UCSD-AML1 (cell line): ENCODE measurements around the gene KRTAP5-7.
"Not testable (repeated sequence)": the region's sequence is repeated elsewhere in the genome, so short reads cannot be mapped to it uniquely, and the experiment has no call there.

Experiments
- DNase-seq: peaks from one replicate; lab custom pipeline; 2025; ENCODE audit not compliant: unreplicated experiment; lab: John Stamatoyannopoulos, UW

KRTAP5-7 gene, protein sequence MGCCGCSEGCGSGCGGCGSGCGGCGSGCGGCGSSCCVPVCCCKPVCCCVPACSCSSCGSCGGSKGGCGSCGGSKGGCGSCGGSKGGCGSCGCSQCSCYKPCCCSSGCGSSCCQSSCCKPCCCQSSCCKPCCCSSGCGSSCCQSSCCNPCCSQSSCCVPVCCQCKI

DNA sequence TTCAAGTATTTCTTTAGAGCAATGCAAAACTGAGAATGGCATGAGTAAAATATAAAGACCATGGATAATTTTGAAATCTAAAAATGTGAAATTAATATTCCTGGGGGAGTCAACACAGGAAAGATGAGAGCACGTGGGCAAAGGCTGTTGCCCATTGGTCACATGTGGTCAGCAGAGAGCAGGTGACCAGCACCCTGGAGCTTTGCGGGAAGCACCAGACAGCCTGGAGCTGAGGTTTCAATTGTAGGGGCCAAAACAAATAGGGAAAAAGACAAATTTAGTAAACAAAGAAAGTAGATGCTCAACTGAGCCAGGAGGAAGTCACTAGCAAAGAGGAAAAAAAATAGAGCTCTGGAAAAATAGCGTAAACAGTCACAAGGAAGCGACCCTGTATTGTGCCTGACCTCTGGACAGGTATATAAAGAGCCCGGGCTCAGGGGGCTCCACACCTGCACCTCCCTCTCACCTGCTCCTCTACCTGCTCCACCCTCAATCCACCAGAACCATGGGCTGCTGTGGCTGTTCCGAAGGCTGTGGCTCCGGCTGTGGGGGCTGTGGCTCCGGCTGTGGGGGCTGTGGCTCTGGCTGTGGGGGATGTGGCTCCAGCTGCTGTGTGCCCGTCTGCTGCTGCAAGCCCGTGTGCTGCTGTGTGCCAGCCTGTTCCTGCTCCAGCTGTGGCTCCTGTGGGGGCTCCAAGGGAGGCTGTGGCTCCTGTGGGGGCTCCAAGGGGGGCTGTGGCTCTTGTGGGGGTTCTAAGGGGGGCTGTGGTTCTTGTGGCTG, at the start of gene KRTAP5-7:
KRTAP5-7 (plus strand) TSS at position 472 of the 780 bp plus-strand sequence; CDS start at position 506, 34 bp downstream.
- DNase-seq: not testable (repeated sequence)

DNA sequence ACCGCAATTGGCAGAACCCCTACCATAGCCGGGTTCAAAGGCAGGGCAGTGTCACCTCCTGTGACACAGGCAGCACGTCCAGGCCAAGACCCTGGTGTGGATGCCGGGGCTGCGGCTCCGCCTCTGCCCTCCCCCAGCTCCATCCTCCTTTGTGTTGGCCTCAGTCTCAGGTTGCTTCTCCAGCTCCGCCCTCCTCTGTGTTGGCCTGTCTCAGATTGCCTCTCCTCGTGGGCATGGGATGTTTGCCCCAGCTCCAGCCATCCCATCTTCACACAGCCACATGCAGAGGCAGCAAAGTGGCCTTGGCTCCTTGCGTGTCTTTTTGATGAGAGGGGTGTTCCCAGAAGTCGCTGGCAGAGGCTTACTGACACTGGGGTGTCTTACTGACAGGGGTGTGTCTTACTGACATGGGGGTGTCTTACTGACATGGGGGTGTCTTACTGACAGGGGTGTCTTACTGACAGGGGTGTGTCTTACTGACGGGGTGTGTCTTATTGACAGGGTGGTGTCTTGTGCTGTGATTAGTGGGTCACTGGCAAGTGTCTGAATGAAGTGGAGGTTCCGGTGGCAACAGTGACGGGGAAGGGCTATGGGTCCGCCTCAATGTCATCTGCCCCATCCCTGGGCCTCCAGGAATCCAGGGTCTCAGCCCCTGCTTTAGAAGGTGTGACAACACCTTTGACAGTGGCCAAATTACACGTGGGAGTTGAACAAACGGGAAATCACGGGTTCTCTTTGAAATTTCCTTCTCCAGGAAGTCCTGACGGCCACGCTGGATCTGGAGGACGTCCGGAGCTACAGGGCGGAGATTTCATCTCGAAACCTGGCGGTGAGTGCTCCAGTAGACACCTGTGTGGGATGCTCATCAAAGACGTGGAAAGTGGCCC, 49.2 kb upstream of the KRTAP5-7 start:
- no peak for DNase-seq

DNA sequence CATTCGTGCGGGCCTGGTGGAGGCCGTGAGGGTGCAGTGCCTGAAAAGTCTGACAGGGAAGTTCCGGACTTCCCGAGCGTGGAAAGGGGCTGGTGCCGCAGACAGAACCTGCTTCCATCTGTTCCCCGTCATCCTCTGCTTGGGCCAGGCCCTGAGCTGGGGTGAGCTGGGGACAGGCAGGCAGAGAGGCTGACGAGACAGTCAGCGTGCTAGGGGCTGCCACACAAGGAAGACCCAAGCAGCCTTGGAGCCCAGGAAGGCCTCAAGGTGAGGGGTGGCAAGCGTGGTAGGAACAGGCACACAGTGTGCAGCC, 48.6 kb upstream of the KRTAP5-7 start:
- no peak for DNase-seq

DNA sequence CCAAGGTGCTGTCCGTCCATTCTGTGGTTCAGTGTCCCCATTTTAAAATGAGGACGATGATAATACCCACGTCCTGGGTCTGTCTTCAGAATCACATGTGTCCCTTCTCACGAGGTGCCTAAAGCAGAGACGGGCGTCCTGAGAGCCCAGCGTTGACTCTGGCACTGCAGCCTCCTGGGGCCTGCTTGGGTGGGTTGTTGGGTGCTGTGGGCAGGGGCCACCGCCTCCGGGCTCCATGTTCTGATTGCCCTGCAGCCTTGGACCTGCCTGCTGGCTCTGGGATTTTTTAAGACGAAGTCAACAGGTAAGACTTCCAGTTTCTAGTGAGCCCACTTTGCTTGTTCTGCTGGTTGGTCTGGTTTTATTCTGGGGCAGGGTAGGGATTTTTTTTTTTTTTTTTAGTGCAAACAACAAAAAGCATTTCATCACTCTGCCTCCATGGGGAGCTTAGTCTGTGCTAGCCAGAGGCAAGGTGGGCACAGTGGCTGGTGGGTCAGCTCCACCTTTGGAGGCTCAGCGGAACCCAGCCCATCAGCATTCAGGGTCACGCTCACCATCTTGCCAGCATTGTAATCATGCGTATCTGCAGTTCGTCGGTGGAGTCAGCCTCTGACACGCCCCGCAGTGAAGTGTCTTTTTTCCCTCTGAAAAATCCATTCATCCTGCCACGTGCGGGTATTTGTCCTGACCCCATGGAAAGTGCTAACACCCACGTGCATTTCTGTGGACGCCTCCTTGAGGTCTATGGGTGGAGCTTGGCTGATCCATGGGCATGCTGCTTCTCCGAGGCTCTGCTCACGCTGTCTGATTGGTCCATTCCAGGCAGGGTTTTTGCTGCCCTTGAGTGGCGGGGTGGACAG, 45.7 kb upstream of the KRTAP5-7 start:
- no peak for DNase-seq

DNA sequence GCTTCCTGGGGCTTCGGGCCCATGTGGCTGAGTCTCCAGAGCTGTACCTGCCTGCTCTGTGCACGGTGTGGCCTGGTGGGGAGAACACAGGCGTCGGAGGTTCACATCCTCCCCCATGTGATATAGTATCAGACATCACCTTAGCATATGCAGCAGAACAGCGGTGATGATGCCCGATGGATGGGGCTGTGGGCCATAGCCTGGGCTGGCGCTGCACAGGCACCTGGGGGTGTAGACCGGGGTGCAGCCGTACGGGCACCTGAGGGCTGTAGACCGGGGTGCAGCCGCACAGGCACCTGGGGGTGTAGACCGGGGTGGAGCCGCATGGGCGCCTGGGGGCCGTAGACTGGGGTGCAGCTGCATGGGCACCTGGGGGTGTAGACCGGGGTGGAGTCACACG, 44.9 kb upstream of the KRTAP5-7 start:
- no peak for DNase-seq

DNA sequence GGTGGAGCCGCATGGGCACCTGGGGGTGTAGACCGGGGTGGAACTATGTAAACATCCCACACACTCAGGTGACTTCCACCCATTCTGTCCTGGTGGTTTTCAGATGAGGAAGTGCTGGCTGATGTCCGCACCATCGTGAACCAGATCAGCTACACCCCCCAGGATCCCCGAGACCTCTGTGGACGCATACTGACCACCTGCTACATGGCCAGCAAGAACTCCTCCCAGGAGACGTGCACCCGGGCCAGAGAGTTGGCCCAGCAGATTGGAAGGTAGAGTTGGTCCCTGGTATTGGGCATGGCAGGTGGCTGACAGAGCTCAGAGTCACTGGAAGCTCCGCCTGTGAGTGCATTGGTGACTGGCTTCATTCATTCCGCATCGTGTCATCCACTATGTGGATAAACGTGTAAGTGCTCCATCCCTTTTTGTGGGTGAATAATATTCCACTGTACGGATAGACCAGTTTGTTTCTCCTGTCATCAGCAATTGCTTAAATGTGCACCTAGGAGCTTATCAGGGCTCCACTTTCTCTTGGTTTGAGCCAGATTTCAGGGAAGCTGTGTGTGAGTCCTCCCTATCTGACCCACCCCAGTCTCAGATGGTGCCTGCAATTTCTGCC, 44.2 kb upstream of the KRTAP5-7 start:
- no peak for DNase-seq

DNA sequence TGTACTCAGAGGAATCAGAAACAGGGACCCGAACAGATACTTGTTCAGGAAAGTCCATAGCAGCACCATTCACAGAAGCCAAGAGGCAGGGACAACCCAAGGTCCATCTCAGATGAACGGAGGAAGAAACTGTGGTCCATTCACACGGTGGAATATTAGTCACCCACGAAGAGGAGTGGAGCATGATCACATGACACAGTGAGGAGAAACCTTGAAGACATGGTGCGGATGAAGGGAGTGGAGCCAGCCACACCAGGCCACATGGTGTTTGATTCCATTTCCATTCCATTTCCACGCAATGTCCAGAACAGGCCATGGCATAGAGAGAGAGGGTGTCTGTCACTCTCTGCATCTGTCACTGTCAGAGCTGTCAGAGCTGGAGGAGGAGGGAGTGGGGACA, 43.4 kb upstream of the KRTAP5-7 start:
- no peak for DNase-seq

DNA sequence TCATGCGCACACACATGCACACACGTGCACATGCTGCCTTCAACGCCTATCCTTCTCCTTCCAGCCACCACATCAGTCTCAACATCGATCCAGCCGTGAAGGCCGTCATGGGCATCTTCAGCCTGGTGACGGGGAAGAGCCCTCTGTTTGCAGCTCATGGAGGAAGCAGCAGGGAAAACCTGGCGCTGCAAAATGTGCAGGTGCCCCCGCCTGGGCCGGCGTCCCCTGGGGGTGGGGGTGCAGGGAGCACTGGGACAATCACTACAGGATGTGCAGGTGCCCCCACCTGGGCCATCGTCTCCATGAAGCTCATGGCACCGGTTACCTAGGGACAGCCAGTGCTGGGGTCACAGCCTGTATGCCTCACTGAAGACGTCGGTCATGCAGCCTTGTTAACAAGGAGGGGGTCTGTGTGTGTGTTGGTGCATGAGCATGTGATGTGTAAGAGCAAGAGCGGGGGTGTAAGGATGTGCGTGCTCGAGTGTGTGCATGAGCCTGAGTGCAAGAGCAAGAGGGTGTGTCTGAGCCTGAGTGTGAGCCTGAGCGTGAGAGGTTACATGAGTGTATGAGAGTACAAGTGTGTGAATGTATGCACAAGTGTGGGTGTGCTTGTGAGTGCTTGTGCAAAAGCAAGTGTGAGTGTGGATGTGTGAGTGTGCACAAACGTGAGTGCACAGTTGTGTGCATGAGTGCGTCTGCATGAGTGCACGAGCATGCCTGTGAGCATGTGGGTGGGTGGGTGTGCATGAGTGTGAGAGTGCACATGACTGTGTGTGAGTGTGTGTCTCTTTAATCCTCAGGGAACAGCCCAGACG, 42.6 kb upstream of the KRTAP5-7 start:
- no peak for DNase-seq

DNA sequence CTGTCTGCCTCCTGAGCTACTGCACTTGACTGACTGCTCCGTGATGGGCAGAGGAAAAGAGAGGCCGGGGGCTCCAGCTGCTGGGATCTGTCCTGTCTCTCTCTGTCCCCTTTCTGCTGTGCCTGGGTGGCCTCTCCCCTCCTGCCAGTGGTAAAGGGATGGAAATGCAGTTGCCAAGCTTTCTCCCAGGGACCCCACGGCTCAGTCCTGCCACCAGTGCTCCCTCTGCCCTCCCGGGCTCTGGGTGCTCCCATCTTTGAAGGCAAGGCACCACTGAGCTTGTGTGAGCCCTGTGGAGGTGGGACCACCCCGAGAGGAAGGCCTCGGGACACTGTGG, 42.0 kb upstream of the KRTAP5-7 start:
- DNase-seq: no peak

DNA sequence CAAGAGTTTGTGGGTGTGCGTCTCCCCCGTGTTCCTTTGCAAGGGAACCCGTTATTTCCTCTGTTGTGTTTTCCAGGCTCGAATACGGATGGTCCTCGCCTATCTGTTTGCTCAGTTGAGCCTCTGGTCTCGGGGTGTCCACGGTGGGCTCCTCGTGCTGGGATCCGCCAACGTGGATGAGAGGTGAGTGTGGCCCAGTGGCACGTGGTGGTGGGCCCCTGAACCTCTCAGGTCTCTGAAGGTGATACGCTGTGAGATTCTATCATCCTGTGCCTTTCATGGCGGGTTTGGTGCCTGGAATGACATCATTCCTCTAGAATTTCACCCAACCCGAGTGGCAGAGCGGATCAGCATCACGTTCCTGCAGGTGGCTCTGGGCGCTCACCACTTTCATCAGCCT, 41.6 kb upstream of the KRTAP5-7 start:
- no peak for DNase-seq

DNA sequence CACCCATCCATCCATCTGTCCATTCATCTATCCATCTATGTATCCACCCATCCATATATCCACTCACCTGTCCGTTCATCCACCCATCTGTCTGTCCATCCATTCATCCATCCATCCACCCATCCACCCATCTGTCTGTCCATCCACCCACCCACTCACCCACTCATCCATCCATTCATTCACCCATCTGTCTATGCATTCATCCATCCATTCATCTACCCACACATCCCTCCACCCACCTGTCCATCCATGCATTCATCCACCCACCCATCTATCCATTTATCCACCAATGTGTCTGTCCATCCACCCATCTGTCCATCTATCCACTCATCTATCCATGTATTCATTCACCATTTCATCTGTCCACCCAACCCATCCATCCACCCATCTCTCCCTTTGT, 40.7 kb upstream of the KRTAP5-7 start:
- DNase-seq: no peak

DNA sequence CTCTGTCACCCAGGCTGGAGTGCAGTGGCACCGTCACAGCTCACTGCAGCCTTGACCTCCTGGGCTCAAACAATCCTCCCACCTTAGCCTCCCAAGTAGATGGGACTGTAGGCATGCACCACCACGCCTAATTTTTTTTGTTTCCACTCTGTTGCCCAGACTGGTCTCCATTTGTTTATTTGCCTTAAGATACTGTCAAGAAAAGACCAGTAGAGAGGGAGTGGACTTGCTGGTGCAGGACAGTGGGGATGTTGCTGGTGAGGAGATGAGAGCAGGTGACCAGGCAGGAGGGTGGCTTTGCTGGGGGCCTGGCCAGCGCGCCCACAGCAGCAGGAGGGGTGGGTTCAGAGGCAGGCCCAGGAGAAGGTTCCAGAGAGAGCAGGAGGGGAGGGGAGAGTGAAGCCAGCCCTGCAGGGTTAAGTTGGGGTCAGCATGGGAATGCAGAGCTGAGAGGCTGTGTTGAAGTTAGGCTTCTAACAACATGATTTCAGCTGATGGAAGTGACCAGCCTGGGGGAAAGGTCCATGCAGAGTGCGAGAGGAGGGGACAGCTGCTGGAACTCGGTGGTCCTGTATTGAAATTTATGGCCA, 38.3 kb upstream of the KRTAP5-7 start:
- no peak for DNase-seq

DNA sequence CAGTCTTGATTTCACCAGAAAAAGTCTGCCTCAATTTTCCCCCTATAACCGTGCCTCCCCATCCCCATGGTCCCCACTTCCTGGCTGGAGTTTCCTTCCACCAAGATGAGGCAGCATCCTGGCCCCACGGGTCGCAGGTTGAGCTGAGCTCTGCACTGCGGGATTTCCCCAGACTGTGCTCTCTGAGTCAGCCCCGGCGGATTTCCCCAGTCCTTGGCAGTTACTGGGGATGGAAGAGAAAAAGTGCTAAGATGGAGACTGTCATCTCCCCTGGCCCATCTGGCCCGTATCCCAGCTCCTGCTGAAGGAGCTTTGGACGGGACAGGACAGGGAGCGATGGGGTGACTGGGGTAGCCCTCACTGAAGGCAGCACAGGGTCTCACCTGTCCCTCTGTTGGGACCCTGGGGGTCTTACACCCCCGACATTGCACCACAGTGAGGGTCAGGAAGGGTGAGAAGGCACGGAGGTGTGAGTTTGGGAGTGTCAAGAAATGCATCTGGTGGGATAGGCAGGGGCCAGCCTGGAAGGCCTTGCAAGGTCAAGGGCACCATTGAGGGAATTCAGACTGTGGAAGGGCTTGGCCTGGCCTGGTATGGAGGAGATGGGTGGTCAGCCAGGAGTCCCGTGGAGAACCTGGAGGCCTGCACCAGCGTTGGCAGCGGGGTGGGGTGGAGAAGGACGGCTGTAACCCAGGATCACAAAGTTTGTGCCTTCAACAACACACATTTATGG, 37.6 kb upstream of the KRTAP5-7 start:
- no peak for DNase-seq

DNA sequence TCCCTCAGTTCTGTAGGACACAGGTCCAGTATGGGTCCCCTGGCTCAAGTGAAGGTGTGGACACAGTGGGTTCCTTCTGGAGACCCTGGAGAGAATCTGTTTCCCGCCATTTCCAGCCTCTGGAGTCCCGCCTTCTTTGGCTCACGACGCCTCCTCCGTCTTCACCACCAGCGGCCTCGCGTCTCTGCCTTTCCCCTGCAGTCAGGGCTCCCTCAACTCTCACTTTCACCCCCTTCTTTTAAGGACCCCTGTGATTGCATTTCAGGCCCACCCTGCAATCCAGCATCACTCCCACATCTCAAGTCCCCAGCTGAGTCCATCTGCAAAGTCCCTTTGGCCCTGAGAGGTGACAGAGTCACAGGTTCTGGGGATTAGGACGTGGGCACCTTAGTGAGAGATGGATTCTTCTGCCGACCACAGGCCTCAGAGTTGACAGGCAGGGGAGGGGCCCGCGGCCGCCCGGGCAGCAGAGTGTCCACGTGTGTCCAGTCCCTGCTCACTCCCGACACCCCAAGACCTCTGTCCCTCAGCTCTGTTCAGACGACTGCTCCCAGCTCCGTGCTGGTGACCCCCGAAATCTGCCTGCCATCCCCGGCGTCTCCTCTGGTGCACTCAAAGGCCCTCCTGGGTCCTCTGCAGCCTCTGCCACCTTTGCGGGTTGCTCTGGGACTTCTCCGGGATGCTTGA, 36.9 kb upstream of the KRTAP5-7 start:
- DNase-seq: no peak

DNA sequence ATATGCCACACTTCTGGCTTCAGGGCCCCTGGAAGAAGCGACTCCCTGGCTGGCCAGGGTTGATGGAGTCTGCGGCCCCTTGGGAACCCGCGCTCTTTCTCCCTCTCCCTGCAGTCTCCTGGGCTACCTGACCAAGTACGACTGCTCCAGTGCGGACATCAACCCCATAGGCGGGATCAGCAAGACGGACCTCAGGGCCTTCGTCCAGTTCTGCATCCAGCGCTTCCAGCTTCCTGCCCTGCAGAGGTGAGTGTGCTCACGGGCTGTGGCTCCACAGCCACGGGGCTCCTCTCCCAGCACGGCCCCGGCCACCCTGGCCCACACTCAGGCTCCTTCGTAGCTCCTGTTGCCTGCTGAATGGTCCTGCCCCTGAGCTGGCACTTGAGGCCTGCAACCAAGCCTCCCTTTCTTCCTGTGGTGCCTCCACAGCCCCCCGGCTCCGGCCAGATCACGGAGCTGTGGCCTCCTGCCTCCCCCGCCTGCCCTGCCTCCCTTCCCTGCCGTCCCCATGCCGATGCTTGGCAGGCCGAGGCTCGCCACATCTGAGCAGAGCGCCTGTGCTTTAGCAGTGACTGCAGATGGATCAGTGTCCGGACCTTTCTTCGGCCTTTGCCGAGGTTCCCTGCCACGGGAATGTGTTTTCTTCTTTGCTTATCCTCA, 36.2 kb upstream of the KRTAP5-7 start:
- no peak for DNase-seq

DNA sequence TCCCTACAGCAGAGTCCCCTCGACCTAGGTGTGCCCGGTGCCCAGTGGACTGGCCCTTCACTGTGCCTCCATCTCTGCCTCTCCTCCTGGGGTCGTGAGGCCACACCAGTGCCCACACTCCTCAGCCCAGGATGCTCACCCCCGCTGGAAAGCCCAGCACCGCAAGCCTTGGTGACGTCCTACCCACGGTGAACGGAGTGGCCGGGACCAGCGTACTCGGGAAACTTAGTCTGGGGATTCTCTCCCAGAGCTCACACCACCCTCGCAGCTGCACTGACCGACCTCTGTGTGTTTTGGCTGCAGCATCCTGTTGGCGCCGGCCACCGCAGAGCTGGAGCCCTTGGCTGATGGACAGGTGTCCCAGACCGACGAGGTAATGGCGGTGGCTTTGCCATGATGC, 35.5 kb upstream of the KRTAP5-7 start:
- DNase-seq: no peak

DNA sequence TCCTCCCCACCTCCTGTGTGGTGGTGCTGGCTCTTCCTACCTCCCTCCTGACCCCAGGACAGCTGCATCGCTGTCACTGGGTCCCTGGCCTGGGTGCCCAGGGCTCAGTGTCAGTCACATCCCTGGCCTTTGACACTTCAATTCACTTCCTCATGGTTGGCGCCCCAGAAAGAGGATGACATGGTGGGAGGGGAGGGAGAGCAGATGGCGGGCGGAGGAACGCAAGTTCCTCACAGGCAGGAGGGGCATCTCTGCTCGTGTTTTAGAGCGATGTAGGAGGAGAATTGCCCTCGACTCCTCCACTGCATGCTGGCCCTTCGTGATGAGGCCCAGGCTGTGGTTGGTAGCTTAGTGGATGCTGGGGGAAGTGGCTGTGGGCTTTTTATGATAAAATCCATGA, 35.1 kb upstream of the KRTAP5-7 start:
- no peak for DNase-seq
